ENCODE measurements around the gene KAZALD1.

DNA sequence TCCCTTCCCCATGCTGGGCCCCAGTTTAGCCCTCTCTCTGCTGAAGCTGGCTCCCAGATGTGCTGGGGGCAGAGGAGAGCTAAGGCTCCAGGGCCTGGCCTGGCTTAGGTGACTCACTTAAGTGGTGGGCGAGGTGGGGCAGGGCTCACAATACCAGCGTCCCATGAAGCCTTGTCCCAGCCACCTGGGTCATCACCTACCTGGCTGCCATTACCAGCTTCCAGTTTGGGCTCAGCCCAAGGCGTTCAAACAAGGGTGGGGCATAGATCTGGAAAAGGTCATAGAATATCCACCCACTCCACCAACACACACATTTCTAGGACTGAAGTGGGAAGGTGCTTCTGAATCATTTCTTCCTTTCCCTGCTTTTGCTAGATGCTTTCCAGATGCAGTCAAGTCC, 8.3 kb downstream of the KAZALD1 start:
- no peak for TF ChIP-seq EZH2 (IDR thresholded peaks at IDR 0.05; ENCODE audit: borderline replicate concordance, low read length)
- TF ChIP-seq, protein P1, sequence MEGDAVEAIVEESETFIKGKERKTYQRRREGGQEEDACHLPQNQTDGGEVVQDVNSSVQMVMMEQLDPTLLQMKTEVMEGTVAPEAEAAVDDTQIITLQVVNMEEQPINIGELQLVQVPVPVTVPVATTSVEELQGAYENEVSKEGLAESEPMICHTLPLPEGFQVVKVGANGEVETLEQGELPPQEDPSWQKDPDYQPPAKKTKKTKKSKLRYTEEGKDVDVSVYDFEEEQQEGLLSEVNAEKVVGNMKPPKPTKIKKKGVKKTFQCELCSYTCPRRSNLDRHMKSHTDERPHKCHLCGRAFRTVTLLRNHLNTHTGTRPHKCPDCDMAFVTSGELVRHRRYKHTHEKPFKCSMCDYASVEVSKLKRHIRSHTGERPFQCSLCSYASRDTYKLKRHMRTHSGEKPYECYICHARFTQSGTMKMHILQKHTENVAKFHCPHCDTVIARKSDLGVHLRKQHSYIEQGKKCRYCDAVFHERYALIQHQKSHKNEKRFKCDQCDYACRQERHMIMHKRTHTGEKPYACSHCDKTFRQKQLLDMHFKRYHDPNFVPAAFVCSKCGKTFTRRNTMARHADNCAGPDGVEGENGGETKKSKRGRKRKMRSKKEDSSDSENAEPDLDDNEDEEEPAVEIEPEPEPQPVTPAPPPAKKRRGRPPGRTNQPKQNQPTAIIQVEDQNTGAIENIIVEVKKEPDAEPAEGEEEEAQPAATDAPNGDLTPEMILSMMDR (IDR thresholded peaks at IDR 0.05; ENCODE audit: low read length) = no peak

Data from OCI-LY1 (cell line).